Fibroblast of peridontal ligament (primary cell): ENCODE measurements around the gene SPATS2L.

Experiments
- DNase-seq: peaks from one replicate; pipeline ENCODE4 v3.0.0-alpha.2; 2010; ENCODE audit errors: extremely low read depth

Gene SPATS2L

DNA sequence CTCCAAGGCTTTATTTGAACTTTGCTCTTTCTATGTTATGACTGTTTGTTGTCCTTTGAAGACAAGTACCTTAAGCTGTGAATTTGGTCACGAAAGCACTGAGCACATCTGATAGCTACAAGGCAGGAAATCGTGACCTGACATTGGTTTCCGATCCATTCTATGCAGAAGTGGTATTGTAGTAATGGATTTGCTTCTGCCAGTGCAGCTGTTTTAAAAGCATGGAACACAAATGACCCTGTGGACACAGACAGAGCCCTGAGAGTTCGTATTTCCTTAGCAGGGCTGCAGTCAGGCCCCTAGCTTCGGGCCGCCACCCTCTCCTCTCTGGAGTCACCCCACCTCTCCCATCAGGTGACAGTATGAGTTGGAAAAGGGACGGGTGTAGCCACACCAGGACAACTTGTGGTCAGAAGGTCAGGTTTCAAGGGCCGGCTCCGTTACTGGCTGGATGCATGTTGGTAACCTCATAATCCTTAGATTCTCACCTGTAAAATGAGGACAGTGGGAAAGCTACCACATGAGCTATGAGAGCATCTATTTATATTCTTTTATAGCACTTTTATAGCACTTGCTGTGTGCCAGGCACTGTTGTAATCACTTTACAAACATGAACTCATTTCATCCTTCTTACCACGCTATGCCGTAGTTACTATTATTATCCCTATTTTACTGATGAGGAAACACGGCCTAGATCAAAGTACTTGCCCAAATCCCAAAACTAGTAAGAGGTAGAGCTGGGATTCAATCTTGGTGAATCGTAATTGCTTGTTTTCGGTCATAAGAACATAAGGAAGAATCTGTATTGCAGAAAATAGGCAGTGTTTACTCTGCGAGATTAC lies 70.2 kb downstream of the SPATS2L start:
- DNase-seq: peak; percentile 20

DNA sequence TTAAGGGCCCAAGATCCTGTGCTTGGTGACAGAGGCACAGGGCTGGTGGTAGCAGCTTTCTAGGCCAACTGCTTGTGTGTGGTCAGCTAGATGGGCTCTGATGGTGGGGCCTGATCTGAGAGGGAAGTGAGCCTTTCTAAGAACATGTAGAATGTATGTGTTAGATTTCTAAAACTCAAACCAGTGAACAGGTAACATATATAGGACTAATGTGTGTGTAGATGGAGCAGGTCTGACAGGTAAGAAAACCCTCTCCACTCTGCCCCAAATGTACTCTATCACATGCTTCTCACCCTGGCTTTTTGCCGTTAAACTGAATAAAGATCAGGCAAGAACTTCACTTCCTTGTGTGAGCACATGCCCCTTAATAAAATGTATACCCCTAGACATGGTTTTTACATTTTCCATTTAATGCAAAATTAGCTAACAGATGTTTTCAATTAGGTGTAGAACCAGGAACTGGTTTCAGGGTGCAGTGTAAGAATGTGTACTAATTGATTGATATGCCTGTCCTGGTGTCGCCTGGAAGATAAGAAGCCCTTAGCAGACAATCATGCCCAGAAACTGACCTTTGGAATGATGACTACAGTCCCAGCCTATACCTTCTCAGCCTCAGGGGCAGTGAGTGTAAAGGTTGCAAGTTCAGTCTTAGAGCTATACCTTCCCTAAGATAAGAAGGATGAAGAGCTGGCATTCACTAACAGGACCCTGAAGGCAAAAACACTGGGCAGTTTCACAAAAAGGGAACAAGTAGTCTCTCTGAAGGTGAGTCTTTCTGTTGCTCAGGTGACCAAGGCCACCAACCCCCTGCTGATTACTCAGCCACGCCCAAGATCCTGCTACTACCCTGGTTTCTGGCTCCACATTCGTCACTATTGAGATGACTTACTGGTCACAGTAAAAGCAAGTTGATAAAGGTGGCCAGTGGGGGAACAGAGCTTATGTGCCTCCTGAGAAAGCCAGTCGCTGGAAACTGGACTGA lies 71.2 kb downstream of the SPATS2L start:
- DNase-seq: no peak

DNA sequence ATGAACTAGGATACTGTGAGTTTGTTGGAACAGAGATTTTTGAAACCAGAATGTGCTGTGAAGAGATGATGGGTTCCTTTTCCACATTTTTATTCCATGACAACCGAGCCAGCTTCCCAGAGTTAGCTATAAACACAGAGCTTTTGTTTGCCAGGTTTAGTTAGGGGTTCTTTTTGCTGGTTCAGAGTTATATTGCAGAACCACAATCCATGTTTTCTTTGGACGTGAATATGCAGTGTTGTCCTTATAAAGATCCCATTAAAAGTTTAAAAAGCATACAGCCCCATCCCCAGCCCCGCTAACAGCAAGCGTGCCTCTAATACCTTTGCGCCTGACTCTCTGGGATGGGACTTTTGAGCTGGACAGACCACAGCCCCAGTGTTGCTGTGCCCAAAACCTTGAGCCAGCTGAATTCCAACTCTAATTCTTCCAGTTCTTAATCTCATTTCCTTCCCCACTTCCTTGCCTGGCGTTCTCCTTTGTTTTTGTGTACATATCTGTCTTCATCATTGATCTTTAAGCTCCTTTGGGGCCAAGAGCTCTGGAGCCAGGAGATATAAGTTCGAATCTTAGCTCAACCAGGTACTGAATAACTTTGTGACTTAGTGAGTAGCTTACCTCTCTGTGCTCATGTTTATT lies 72.3 kb downstream of the SPATS2L start:
- peak; percentile 93 for DNase-seq

DNA sequence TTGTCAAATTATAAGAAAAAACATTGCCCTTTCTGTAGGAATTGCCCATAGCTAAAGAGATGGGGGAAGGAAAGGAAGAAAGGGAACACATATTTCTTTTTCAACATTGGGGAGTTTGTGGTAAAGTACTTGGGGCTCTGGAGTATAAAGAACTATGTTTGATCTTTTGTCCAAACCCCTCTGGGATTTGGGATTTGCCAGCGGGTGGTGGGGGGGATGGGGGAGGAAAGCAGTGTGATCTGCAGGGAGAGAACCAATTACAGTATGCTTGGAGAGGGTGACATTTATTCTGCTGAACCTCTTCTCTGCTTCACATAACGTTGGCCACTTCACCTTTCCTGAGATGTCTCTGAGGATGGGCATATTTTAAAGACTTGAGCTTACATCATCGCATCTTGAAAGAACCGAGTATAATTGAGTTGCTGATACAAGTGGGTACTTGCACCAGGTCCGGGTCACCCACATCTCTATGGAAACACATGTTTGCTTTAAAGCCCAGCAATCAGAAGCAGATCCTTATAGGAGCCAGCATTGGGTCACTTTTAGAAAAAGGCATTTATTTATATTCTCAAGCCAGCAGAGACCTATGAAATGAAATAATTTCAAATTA lies 73.1 kb downstream of the SPATS2L start:
- peak; percentile 43 for DNase-seq

DNA sequence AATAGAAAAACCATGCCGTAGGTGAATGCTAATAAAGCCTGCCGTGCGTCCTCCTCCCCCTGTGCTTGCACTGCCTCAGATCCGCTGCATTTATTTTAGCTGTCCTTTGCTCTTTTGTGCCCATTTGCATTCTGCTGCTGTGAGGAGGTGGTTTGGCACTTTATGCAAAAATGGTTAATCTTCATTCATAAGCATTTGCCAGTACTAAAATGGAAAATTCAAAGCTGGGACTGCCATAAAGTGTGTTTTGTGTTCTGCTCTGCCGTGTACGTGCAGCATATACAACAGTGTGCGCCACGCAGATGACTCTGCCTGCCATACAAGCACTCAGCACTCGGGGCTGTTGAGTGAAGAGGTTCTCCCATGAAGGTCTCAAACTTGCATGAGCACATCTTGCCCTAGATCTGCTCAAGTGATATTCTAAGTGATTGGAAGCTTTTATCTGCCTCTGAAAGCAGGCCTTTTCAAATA lies 73.6 kb downstream of the SPATS2L start:
- DNase-seq: peak; percentile 20

DNA sequence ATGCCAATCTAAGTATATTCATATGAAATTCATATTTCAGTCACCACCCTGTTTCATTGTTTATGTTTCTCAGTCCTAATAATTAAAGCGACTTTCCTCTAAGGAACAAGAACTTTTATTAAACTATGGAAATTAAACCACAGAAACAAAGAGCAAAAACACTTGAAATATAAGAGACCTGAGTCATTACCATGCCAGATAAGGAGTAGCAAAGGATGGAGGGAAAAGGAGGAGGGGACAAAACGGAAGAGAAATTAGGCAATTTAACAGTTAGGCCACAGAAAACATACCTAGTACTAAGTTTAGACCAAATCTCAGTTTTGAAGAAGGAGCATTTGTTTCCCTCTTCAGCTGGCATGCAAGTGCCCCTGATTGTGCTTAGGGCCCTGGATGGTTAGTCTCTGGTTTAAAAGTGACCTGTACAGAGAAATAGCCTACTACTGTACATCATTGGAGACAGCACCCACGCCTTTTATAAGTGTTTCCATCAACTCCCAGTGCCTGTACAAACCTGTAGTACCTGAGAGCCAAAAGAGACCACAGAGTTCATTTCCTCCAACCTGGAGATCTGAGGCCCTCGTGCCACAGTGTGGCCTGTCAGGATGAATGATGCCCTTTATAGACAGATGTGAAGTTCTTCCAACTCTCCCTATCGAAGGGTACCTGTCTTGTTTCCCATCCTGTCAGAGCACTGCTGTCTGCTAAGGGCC lies 74.5 kb downstream of the SPATS2L start:
- DNase-seq: peak; percentile 64

DNA sequence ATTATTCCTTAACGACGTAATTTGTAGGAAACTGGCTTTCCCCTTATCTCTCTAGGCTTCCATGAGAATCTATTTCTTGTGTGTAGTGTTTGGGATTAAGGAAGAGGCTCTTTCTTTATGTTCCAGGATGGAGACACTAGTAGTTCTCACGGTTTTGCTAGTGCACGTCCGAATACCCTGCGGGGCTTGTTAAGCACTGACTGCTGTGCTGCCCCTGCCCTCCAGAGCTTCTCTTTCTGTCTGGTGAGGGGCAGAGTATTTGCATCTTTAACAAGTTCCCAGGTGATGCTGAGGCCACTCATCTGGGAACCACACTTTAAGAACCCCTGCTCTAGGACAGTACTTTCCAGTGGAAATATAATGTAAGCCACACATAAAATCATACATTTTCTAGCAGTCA lies 76.4 kb downstream of the SPATS2L start:
- DNase-seq: no peak

DNA sequence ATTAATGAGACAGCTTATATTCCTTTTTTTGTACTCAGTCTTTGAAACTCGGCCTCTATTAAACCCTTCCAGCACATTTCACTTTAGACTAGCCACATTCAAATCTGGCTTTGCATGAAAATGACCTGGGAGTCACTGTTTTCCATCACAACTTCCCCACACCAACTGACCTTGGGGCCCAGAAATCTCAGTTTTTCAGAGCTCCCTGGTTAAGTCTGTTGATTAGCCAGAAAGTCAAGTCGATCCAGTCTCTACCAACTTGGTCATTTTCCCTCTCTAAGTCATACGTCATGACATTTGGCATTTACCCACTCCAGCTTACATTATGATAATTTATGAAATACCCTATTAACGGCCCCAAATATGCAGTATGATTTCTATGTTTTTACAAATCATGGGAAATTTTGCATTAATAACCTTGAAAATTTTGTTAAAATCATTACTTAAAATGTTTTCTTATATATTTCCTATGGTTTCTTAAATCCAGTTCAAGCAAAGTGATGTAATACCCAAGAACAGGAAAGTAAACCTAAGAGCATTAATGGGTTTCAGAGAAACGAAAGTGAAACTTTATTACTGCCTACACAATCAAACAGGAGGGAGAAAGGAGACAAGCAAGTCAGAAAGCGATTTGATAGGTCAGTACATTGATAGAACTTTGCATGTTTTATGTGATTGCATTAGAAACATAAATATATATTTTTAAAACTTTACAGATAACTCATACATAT lies 77.1 kb downstream of the SPATS2L start:
- peak; percentile 79 for DNase-seq

DNA sequence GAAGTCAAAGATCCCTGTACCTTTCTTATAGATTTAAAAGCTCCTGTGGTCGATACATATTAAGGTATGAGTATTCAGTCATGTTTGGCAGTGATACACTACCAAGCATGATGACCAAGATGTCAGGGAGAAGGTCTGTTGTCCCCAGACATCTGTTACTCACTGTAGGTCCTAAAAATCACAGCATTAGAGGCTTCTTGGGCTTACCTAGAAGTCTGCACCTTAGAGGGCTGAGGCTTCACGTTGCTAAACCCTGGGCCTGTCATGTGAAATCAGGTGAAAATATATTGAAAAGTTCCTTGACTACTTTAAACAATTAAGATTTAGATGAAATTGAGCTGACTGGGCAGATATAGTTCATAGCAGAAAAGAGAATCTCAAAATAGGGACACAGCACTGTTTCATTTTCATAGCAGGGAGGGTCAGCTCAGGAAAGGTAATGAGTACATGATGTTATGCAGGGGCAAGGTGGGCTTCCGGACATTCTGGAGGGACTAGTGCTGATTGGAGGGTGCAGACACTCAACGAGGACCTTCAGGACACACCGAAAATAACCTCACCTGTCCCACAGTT lies 78.7 kb downstream of the SPATS2L start:
- DNase-seq: no peak

DNA sequence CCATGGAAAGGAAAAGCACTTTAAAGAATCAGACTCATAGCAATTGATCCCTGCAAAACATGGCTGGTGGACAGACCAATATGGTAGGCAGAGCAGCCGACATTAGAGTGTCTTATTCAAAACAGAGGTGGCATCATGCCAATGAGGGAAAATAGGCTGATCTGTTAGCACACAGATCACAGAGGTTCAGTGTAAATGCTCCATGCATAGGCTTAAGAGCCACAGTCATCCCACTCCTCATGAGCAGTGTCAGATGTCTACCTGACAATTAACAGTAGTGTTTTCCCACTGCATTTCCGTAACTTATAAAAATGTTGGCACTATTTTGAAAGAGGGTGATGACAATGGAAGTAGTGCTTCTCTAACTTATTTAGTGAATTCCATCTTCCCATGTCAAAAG lies 86.7 kb downstream of the SPATS2L start:
- no peak for DNase-seq

DNA sequence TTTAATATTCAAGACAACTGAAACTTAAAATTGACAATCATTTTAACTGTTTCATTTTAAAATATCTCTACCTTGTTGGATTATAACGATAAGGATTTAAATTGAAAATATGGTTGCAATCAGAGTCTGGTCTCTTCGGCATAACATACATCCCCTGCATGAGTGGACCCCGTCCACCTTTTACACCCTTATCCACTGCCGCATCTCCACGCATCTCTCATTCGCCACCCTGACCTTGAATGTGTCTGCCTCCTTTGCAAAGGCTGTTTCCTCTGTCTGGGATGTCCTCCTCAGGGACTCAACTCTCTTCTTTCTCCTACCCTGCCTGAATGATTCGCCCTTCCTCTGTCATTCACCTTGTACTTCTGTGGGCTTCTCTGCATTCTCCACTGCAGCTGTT lies 87.6 kb downstream of the SPATS2L start:
- no peak for DNase-seq

DNA sequence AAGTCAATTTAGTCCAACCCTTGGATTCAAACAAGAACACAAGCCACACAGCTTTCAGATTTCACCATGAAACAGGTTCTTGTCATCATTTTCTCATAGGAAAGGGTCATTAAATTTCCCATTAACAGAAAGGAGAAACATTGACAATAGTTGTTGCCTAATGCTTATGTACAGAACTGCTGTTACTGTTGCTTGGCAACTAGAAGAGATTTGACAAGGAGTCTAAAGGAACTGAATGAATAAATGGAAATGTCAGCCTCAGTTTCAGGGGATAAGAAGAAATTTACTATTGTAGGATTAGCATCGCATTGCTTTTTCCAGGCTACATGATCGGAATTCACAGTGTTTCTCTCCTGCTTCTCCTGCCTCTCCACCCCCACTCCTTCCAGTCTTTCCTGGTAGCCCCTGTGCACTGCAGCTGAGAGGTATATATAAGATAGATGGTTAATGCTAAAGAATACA lies 90.3 kb downstream of the SPATS2L start:
- DNase-seq: peak; percentile 59

DNA sequence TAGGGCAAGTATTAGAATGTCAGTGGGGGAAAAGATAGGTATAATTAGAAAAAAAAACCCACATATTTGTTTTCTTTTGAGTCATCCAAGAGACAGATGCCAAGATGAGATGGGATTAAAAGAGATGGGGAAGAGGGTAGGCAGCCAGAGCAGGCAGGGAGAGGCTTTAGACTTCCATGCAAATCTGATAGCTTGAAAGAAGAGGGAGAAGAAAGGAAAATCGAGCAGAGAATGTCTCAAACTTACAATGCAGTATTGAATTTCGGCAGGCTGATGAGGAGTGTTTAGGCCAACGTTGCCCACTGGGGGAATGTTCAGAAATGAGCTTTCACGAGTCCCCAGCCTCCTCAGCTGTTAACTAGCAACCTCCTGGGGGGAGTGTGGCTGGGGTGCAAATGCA lies 91.3 kb downstream of the SPATS2L start:
- peak; percentile 75 for DNase-seq

DNA sequence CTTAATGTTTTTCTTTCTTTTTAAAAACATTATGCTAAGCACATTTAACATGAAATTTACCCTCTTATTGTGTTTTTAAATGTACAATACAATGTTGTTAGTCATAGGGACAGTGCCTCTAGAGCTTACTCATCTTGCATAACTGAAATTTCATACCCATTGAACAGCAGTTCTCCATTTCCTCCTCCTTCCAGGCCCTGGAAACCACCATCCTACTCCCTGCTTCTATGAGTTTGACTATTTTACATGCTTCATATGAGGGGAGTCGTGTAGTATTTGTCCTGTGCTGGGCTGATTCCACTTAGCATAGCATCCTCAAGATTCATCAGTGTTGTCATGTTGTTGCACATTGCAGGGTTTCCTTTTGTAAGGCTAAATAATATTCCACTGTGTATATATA lies 92.6 kb downstream of the SPATS2L start:
- DNase-seq: peak; percentile 61

DNA sequence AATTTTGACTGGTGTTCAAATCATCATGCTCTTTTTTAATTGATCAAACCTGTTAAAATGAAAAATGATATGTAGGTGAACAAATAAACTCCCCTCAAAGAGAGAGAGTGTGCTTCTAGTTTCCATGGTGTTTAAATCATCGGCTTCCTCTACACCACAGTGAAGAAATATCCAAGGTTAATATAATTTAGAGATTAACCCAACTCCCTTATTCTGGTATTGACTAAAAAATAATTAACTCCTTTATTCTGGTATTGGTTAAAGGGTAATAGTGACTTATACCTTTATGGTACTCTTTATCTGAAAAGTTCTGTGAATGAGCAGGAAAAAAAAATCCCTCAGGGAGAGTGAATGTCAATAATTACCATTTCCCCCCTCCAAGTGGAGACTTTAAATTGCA lies 93.1 kb downstream of the SPATS2L start:
- DNase-seq: no peak

DNA sequence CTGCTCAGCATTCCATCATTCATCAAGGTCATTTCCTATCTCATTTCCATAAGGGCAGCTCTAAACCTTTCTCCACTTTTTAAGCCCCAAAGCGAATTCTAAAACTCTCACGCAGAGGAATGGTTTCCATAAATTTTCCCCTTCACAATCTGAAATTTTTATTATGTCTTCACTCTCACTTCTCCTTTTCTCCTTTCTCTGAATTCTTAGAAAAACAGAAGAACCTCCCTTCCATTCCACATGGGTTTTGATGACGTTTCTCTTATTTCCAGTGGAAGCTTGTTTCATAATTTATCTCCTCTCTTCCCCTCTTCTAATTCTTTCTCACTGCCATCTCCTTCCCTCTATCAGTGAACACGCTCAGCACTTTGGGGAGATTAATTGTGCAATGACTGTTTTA lies 97.3 kb downstream of the SPATS2L start:
- DNase-seq: no peak

DNA sequence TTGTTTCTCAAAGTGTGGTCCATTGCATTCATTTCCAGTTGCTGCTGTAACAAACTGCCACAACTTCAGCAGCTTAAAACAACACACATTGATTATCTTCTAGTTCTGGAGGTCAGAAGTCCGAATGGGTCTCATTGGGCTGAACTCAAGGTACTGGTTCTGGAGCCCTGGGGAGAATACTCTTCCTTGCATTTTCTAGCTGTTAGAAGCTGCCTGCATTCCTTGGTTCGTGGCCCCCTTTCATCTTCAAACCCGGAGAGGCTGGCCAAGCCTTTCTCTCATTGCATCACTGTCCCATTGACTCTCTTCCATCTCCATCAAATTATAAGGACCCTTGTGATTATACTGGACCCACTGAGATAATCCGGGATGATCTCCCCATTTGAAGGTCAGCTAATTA lies 98.1 kb downstream of the SPATS2L start:
- DNase-seq: no peak

DNA sequence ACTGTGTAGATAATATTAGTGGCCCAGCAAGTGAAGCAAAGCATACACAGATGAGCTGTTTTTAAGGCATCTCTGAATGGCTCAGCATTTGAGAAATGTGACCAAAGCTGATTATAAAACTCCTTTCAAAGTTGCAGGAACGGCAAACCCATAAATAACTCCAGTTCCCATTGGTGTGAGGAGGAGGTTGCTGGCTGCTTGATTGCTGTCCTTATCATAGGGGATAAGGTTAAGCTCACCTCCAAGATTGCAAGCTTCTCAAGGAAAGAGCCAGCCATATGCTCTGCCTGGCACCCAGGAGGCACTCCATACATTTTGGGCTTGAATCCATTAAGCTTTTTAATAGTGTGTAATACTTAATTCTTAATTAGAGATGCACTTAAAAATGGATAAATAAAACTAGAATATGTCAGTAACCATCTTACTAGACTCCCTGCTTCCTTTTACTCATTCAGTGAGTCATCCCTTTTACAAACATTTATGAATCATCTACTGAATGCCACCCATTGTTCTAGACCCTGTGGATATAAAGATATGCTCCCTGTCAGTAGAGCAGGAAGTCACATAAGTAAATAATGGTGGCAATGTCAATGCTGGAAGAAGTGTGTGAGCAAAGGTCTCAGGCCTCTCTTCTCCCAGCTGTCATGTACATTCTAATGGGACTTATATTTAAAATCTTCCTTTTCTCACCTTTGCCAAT lies 99.3 kb downstream of the SPATS2L start:
- peak; percentile 77 for DNase-seq

DNA sequence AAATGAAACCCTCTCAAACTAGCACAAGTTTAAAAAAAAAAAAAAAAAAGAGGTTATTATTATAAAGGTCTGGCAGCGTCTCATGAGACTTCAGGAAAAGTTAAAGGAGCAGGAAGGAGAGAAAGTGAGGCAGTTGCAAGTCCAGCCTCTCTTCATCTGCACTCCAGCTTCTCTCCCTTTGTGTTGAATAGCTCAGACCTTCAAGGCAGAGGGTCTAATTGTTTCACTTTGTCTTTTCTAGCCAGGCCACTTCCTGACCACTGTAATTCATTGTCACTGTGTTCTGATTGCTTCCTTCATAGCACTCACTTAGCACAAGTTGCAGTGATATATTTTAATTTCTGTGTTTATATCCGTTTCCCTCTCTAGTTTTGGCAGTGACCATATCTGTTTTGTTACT lies 99.9 kb downstream of the SPATS2L start:
- no peak for DNase-seq
